Measurements from ENCODE around the gene C2orf15.

DNA sequence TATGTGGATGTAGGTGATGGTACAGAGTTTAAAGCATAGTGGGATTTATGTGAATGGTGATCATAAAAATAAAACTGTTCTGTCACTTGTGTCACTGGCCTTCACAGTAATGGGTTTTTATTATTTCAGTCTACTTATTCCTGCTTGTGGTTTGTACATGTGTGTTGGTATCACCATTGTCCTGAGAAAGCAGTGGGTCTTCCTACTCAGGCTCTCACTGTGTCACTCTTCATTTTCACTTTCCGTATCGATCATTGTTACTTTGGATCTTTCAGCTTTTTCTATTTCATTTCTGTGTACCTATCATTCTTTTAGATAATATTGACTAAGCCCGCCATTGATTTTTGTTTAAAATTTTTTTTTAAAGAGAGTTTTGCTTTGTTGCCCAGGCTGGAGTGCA lies 46.9 kb downstream of the C2orf15 start:
- TF ChIP-seq, protein P1, sequence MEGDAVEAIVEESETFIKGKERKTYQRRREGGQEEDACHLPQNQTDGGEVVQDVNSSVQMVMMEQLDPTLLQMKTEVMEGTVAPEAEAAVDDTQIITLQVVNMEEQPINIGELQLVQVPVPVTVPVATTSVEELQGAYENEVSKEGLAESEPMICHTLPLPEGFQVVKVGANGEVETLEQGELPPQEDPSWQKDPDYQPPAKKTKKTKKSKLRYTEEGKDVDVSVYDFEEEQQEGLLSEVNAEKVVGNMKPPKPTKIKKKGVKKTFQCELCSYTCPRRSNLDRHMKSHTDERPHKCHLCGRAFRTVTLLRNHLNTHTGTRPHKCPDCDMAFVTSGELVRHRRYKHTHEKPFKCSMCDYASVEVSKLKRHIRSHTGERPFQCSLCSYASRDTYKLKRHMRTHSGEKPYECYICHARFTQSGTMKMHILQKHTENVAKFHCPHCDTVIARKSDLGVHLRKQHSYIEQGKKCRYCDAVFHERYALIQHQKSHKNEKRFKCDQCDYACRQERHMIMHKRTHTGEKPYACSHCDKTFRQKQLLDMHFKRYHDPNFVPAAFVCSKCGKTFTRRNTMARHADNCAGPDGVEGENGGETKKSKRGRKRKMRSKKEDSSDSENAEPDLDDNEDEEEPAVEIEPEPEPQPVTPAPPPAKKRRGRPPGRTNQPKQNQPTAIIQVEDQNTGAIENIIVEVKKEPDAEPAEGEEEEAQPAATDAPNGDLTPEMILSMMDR (conservative IDR thresholded peaks at IDR 0.05; ENCODE audit: low read length) = no peak
- no peak for TF ChIP-seq EZH2phosphoT487 (IDR thresholded peaks at IDR 0.05; ENCODE audit: borderline replicate concordance, low read depth, low read length)
